VCaP (cell line): Measurements from ENCODE around the gene ABCB1.

Source experiments
- H3K27ac ChIP-seq: fragments of 450-650 bp; 2 replicates; pipeline ENCODE4 v1.5.1; 2017
- CTCF ChIP-seq: fragments of 450-650 bp; conservative IDR thresholded peaks from 2 replicates; pipeline ENCODE4 v1.5.1; 2017; ENCODE audit warnings: mild to moderate bottlenecking, moderate library complexity

ABCB1 gene

DNA sequence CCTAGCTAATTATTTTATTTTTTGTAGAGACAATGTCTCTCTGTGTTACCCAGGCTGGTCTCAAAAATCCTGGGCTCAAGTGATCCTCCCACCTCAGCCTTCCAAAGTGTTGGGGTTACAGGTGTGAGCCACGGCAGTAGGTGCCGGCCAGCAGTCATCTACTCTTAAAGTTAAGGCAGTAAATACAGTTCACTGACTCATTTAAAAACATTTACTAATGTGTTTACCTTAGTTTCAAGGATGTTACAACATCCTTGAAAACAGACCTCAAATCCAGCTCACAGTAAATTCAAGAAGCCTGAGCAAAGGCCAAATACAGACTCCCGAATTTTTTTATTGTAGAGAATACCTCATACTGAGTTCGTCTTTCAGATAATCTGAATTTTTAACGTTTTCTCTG lies 95.6 kb downstream of the ABCB1 start:
- H3K27ac ChIP-seq = no peak overlapping the region

GRCh38 chr7:87499494-87499893 lies 101.2 kb downstream of the ABCB1 start:
- H3K27ac ChIP-seq = no peak overlapping the region
- no peak for TF ChIP-seq CTCF

More for the DNA sequence above, 95.6 kb downstream of the ABCB1 start:
- no peak for TF ChIP-seq CTCF

DNA sequence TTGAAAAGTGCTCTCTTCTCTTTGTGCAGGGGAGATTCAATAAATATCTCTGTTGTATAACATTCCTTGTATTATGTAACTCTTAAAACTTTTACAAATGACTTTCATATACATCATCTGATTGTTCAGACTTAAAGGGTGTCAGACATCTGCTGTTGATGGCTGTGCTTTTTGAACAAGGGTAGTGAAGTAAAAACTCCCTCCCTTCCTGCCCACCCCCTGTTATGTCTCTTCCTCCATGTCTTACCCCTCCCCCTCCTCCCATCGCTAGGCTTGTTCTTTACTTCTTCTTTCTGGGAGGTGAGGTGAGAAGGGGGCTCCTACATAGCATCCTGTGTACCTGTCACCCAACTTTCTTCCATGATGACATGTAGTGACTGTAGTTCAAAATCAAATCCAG lies 101.8 kb downstream of the ABCB1 start:
- no peak overlapping the region for H3K27ac ChIP-seq
- TF ChIP-seq CTCF = no peak

DNA sequence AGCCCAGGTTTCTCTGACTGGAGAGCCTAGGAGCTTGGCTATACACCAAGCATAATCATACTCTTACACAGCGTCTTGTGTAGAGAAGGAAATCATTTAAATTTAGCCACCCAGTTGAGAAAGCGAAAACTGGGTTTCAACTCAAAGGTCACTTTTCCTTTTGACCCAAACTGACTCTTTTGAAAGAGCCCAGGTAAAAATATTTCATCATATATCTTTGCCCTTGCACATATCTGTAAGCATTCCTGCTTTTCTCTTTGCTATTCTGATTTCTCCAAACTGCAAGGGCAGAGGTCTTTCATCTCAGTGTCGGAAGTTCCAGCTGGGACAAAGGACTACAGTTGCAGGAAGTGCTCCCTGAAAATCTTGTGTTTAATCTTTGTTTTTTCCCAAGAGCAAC lies 103.2 kb downstream of the ABCB1 start:
- H3K27ac ChIP-seq = no peak overlapping the region
- TF ChIP-seq CTCF = no peak

- H3K27ac ChIP-seq = no peak overlapping the region
- TF ChIP-seq CTCF = no peak
Observed at GRCh38 chr7:87495366-87495765, 105.3 kb downstream of the ABCB1 start.

DNA sequence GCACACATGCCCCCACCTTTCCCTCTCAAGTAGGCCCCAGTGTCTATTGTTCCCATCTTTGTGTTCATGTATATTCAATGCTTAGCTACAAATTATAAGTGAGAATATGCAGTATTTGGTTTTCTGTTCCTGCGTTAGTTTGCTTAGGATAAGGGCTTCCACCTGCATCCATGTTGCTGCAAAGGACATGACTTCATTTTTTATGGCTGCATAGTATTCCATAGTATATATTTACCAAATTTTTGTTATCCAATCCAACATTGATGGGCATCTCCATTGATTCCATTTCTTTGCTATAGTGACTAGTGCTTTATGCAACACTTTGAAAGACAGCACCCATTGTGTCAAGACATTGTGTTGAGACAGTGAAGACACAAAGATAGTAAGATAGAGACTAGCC lies 106.2 kb downstream of the ABCB1 start:
- H3K27ac ChIP-seq = no peak overlapping the region
- no peak for TF ChIP-seq CTCF

DNA sequence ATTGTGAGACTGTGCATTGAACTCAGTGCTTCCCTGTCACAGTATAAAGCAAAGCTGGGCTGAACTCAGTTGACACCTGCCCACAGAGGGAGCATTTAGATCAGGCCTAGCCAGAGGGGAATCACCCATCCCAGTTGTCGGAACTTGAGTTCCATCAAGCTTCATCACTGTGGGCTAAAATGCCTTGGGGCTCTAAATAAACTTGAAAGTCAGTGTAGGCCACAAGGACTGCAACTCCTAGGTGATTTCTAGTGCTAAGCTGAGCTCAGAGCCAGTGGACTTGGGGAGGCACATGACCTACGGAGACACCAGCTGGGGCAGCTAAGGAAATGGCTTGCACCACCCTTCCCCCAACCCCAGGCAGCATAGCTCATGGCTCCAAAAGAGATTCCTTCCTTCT lies 117.6 kb downstream of the ABCB1 start:
- TF ChIP-seq CTCF = no peak
- no peak overlapping the region for H3K27ac ChIP-seq

DNA sequence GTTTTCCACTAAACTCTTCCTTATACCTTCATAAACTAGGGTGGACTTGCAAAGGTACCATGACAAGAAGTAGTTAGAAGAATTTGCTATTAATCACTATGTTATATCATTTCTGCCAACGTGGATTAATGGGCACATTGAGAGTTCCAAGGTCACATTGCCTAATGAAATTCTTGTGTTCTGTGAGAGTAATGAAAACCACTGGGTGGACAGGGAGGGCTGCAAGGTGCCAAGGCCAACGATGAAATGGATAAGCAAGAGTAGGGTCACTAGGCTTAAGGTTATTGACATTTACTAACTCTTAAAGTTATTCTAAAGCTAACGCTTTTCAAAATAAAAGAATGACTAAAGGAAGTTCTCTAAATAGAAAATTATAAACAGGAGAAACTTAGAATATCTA lies 118.6 kb downstream of the ABCB1 start:
- no peak for TF ChIP-seq CTCF

More for the DNA sequence above, 118.6 kb downstream of the ABCB1 start:
- no peak overlapping the region for H3K27ac ChIP-seq
